GM18867 (cell line): ENCODE results near the gene CST7.
"Not testable (repeated sequence)": the region's sequence is repeated elsewhere in the genome, so short reads cannot be mapped to it uniquely, and the experiment has no call there.

ENCODE experiments used
- ATAC-seq: cut with Tn5 transposase; IDR thresholded peaks from one replicate; pipeline ENCODE4 v1.9.1; 2021; ENCODE audit warnings: mild to moderate bottlenecking, moderate library complexity; ENCODE audit not compliant: unreplicated experiment

The CST7 gene

GRCh38 chr20:24998631-24999445 is 49.8 kb downstream of the CST7 start:
- no peak for ATAC-seq

- ATAC-seq = no peak
Observed at GRCh38 chr20:24999568-24999967, 50.5 kb downstream of the CST7 start.

- no peak for ATAC-seq
Observed at GRCh38 chr20:25000268-25000801, 51.3 kb downstream of the CST7 start.

- not testable (repeated sequence) for ATAC-seq
Observed at GRCh38 chr20:25001323-25001722, 52.3 kb downstream of the CST7 start.

- ATAC-seq = no peak
Observed at GRCh38 chr20:25003002-25003401, 53.9 kb downstream of the CST7 start.

- no peak for ATAC-seq
Observed at GRCh38 chr20:25005220-25005619, 56.2 kb downstream of the CST7 start.

- no peak for ATAC-seq
Observed at GRCh38 chr20:25005661-25006060, 56.6 kb downstream of the CST7 start.

- no peak for ATAC-seq
Observed at GRCh38 chr20:25006431-25007167, 57.5 kb downstream of the CST7 start.

- ATAC-seq = no peak
Observed at GRCh38 chr20:25007491-25008305, 58.6 kb downstream of the CST7 start.

GRCh38 chr20:25008388-25009217 is 59.5 kb downstream of the CST7 start:
- no peak for ATAC-seq
